H9 (cell line): ENCODE data around the gene SH3RF3. TPM values are rescaled to one million over a fixed set of nuclear protein-coding genes. Genes with fewer than 3 reads are reported as not detected.

Experiments
- DNase-seq: peaks from one replicate; pipeline ENCODE4 v3.0.0-alpha.2; 2017
- H2AFZ ChIP-seq: one replicate; pipeline ENCODE4 v1.6.1; 2013; ENCODE audit warnings: mild to moderate bottlenecking, low read length, control low read depth, moderate library complexity
- H2AK5ac ChIP-seq: 2 replicates; pipeline ENCODE4 v1.6.1; 2013; ENCODE audit warnings: low read length, control low read depth, mixed read lengths; ENCODE audit not compliant: insufficient read length
- H2BK120ac ChIP-seq: one replicate; pipeline ENCODE4 v1.6.1; 2013; ENCODE audit warnings: low read depth, mild to moderate bottlenecking, low read length, control low read depth, inconsistent platforms; ENCODE audit not compliant: poor library complexity, severe bottlenecking
- H2BK12ac ChIP-seq: 2 replicates; pipeline ENCODE4 v1.6.1; 2013; ENCODE audit warnings: low read length, control low read depth, mixed read lengths, low read depth; ENCODE audit not compliant: insufficient read length
- H2BK15ac ChIP-seq: 2 replicates; pipeline ENCODE4 v1.6.1; 2013; ENCODE audit warnings: low read depth, low read length, control low read depth
- H2BK20ac ChIP-seq: one replicate; pipeline ENCODE4 v1.6.1; 2013; ENCODE audit warnings: low read depth, mild to moderate bottlenecking, low read length, control low read depth, inconsistent platforms; ENCODE audit not compliant: poor library complexity, severe bottlenecking
- H2BK5ac ChIP-seq: 2 replicates; pipeline ENCODE4 v1.6.1; 2013; ENCODE audit warnings: low read length, control low read depth, mixed read lengths; ENCODE audit not compliant: insufficient read length
- H3K14ac ChIP-seq: 2 replicates; pipeline ENCODE4 v1.6.1; 2013; ENCODE audit warnings: low read length, control low read depth; ENCODE audit not compliant: insufficient read depth
- H3K18ac ChIP-seq: 2 replicates; pipeline ENCODE4 v1.6.1; 2013; ENCODE audit warnings: low read depth, mild to moderate bottlenecking, mixed read lengths, low read length, control low read depth; ENCODE audit not compliant: insufficient read length
- H3K23ac ChIP-seq: 2 replicates; pipeline ENCODE4 v1.6.1; 2013; ENCODE audit warnings: low read length, control low read depth, mixed read lengths, low read depth; ENCODE audit not compliant: insufficient read length
- H3K23me2 ChIP-seq: 2 replicates; pipeline ENCODE4 v1.6.1; 2013; ENCODE audit warnings: low read depth, mild to moderate bottlenecking, mixed read lengths, low read length, control low read depth; ENCODE audit not compliant: insufficient read length, poor library complexity, severe bottlenecking
- H3K27ac ChIP-seq: 2 replicates; pipeline ENCODE4 v1.5.1; 2013; ENCODE audit warnings: low read length, control low read depth, mixed read lengths, low read depth; ENCODE audit not compliant: insufficient read length
- H3K27me3 ChIP-seq: 2 replicates; pipeline ENCODE4 v1.6.1; 2013; ENCODE audit warnings: low read length, control low read depth, inconsistent platforms; ENCODE audit not compliant: insufficient read depth
- H3K4ac ChIP-seq: 2 replicates; pipeline ENCODE4 v1.6.1; 2013; ENCODE audit warnings: low read depth, mild to moderate bottlenecking, control low read depth, inconsistent platforms, low read length, moderate library complexity
- H3K4me1 ChIP-seq: 2 replicates; pipeline ENCODE4 v1.6.1; 2013; ENCODE audit warnings: low read length, control low read depth, inconsistent platforms; ENCODE audit not compliant: insufficient read depth
- H3K4me2 ChIP-seq: 2 replicates; pipeline ENCODE4 v1.6.1; 2013; ENCODE audit warnings: low read length, control low read depth, mixed read lengths; ENCODE audit not compliant: insufficient read length, insufficient read depth
- H3K56ac ChIP-seq: 2 replicates; pipeline ENCODE4 v1.6.1; 2013; ENCODE audit warnings: low read depth, mild to moderate bottlenecking, mixed read lengths, low read length, control low read depth; ENCODE audit not compliant: insufficient read length
- H3K79me1 ChIP-seq: 2 replicates; pipeline ENCODE4 v1.6.1; 2013; ENCODE audit warnings: low read depth, mild to moderate bottlenecking, moderate library complexity, low read length, control low read depth, inconsistent platforms; ENCODE audit not compliant: insufficient read depth, poor library complexity, severe bottlenecking
- H3K79me2 ChIP-seq: 2 replicates; pipeline ENCODE4 v1.6.1; 2013; ENCODE audit warnings: low read length, control low read depth, inconsistent platforms; ENCODE audit not compliant: insufficient read depth
- H3K9ac ChIP-seq: 2 replicates; pipeline ENCODE4 v1.6.1; 2013; ENCODE audit warnings: low read length, control low read depth, mixed read lengths; ENCODE audit not compliant: insufficient read length; ENCODE audit errors: extremely low read depth
- H3K9me3 ChIP-seq: one replicate; pipeline ENCODE4 v1.6.1; 2013; ENCODE audit warnings: low read depth, low read length, inconsistent platforms; ENCODE audit not compliant: control insufficient read depth
- H3T11ph ChIP-seq: one replicate; pipeline ENCODE4 v1.6.1; 2013; ENCODE audit warnings: mild to moderate bottlenecking, low read length, control low read depth, inconsistent platforms
- H4K20me1 ChIP-seq: one replicate; pipeline ENCODE4 v1.6.1; 2013; ENCODE audit not compliant: control insufficient read depth, insufficient read length, insufficient read depth
- H4K5ac ChIP-seq: 2 replicates; pipeline ENCODE4 v1.6.1; 2013; ENCODE audit warnings: low read depth, mild to moderate bottlenecking, mixed read lengths, low read length, control low read depth; ENCODE audit not compliant: insufficient read length
- H4K8ac ChIP-seq: replicated peaks from 2 replicates; pipeline ENCODE4 v1.6.1; 2013; ENCODE audit warnings: low read length, control low read depth, mixed read lengths, low read depth; ENCODE audit not compliant: insufficient read length
- H4K91ac ChIP-seq: 2 replicates; pipeline ENCODE4 v1.6.1; 2013; ENCODE audit warnings: low read depth, mild to moderate bottlenecking, moderate library complexity, mixed read lengths, low read length, control low read depth; ENCODE audit not compliant: insufficient read length
- H3K27ac Mint-ChIP-seq, 3 experiments: 2 replicates in 2 of 3; 3 replicates in 1 of 3; pipeline ENCODE4 v1.8.0; 2020 to 2021; ENCODE audit warnings: mixed read lengths in 3 of 3, mild to moderate bottlenecking in 1 of 3, moderate library complexity in 1 of 3
- H3K27me3 Mint-ChIP-seq: 2 replicates; pipeline ENCODE4 v1.8.0; 2021; ENCODE audit warnings: low read depth, mild to moderate bottlenecking, moderate library complexity, mixed read lengths
- H3K36me3 Mint-ChIP-seq, 3 experiments: 2 replicates in 2 of 3; 3 replicates in 1 of 3; pipeline ENCODE4 v1.8.0; 2020 to 2021; ENCODE audit warnings: low read depth in 3 of 3, mixed read lengths in 3 of 3; ENCODE audit not compliant: insufficient read depth in 1 of 3
- H3K4me1 Mint-ChIP-seq, 2 experiments: 2 replicates each; pipeline ENCODE4 v1.8.0; 2020; ENCODE audit warnings: mixed read lengths in 2 of 2
- H3K4me3 Mint-ChIP-seq, 2 experiments: 2 replicates in 1 of 2; 3 replicates in 1 of 2; pipeline ENCODE4 v1.8.0; 2020 to 2021; ENCODE audit warnings: mild to moderate bottlenecking in 2 of 2, mixed read lengths in 2 of 2, moderate library complexity in 1 of 2
- H3K9me3 Mint-ChIP-seq, 2 experiments: 2 replicates in 1 of 2; 3 replicates in 1 of 2; pipeline ENCODE4 v1.8.0; 2020; ENCODE audit warnings: mild to moderate bottlenecking in 2 of 2, mixed read lengths in 2 of 2, moderate library complexity in 1 of 2
- WGBS: extraction: QIAGEN DNeasy Blood & Tissue Kit; methylation state at CpG from one replicate; pipeline ENCODE4 v1.1.7; 2013; ENCODE audit warnings: missing lambda C conversion rate, low lambda C conversion rate, mixed read lengths; ENCODE audit not compliant: insufficient read length; ENCODE audit errors: extremely low coverage; 5-methylcytosine and 5-hydroxymethylcytosine counted together
- total RNA-seq: library from RNA; stranded (reverse); gene quantifications from 2 replicates; pipeline ENCODE4 v1.2.1, GENCODE V29; 2021
- TF ChIP-seq, protein P1 (sequence below): fragments of 200-600 bp; sonication (generic); conservative IDR thresholded peaks from 3 replicates; pipeline ENCODE4 v1.8.0; 2021; ENCODE audit warnings: antibody characterized with exemption, mild to moderate bottlenecking

The SH3RF3 gene
- total RNA-seq, 1 experiment from 2014 or later, result 0.46 TPM

DNA sequence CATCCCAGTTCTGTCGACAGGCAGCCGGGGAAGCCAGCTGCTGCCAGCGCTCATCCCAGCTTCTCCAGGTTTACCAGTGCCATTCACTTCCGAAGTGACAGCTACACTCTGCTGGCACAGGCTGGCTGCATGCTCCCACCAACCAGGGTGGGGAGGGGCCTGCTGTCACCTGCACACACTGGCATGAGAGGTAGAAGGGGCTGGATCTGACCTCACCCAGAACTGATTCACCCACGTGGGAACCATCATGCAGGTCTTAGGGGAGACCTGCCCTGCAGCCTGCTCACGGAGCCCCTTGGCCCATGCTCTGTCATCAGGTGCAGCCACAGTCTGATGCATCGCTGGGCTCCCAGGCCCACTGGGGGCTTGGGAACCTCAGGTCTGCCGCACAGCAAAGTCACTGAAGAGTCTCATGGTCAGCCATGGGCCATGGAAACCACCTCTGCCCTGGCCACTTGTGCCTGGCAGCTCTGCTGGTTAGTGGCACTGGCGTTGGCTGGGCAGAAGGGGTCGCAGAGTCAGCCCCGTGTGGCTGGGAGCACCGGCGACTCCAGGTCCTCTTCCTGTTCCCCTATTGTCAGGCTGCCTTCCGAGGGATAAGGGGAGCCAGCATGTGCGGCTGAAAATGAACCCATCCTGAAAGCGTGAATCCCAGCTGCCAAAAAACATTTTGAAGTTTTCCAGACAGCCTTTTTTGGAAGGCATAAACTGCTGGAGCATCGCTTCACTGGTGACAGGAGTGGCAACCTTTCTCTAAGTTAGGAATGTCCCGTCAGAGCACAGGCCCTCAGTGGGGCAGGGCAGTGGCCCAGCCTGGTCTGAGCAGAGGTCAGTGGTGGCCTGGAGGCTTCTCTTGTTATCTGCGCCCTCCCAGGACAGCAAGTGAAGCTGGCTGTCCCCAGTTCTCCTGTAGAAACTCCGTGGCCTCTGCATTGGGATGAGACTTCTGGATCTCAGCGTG is 327.0 kb downstream of the SH3RF3 start:
- Mint-ChIP-seq H3K27me3 (no peaks in the 10 kb centered on the region), H3K4me1 (no peaks in the 10 kb centered on the region), H3K9me3 (no peaks in the 10 kb centered on the region), H3K36me3 (no peaks in the 10 kb centered on the region), H3K27ac (peak overlapping the region in 1 of 3 experiments; percentile 40; a peak in 1 of 7 replicates), H3K4me3 (no peak overlapping the region)
- H3K4me1 ChIP-seq, result no peaks in the 10 kb centered on the region
- no peak overlapping the region for H2BK120ac ChIP-seq
- H4K91ac ChIP-seq, result no peak overlapping the region
- no peak overlapping the region for H2BK12ac ChIP-seq
- no peak overlapping the region for H2AFZ ChIP-seq
- no peak overlapping the region for H3K18ac ChIP-seq
- no peak overlapping the region for H4K8ac ChIP-seq
- no peak overlapping the region for H2BK20ac ChIP-seq
- no peaks in the 10 kb centered on the region for H3K27me3 ChIP-seq
- H2AK5ac ChIP-seq, result no peak overlapping the region
- no peak overlapping the region for H3K56ac ChIP-seq
- H3K23ac ChIP-seq, result no peak overlapping the region
- H4K20me1 ChIP-seq, result no peaks in the 10 kb centered on the region
- H3K9me3 ChIP-seq, result no peaks in the 10 kb centered on the region
- no peaks in the 10 kb centered on the region for H3K79me2 ChIP-seq
- no peak overlapping the region for H3K27ac ChIP-seq
- no peaks in the 10 kb centered on the region for H3K79me1 ChIP-seq
- no peak overlapping the region for H2BK5ac ChIP-seq
- no peak overlapping the region for H3K9ac ChIP-seq
- H2BK15ac ChIP-seq, result no peak overlapping the region
- no CpG with 5 or more reads among the region's 21 CpGs for WGBS
- TF ChIP-seq, protein P1, sequence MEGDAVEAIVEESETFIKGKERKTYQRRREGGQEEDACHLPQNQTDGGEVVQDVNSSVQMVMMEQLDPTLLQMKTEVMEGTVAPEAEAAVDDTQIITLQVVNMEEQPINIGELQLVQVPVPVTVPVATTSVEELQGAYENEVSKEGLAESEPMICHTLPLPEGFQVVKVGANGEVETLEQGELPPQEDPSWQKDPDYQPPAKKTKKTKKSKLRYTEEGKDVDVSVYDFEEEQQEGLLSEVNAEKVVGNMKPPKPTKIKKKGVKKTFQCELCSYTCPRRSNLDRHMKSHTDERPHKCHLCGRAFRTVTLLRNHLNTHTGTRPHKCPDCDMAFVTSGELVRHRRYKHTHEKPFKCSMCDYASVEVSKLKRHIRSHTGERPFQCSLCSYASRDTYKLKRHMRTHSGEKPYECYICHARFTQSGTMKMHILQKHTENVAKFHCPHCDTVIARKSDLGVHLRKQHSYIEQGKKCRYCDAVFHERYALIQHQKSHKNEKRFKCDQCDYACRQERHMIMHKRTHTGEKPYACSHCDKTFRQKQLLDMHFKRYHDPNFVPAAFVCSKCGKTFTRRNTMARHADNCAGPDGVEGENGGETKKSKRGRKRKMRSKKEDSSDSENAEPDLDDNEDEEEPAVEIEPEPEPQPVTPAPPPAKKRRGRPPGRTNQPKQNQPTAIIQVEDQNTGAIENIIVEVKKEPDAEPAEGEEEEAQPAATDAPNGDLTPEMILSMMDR, result no peak
- no peak overlapping the region for H3T11ph ChIP-seq
- no peaks in the 10 kb centered on the region for H3K23me2 ChIP-seq
- DNase-seq, result no peak
- H3K4me2 ChIP-seq, result no peak overlapping the region
- H3K4ac ChIP-seq, result no peak overlapping the region
- H4K5ac ChIP-seq, result no peak overlapping the region
- peak overlapping the region; percentile 12 for H3K14ac ChIP-seq
